HG03280 (cell line): ENCODE data around the gene NAA20.

ENCODE experiments used
- ATAC-seq: cut with Tn5 transposase; IDR thresholded peaks from one replicate; pipeline ENCODE4 v1.9.1; 2021; ENCODE audit warnings: mild to moderate bottlenecking, moderate library complexity; ENCODE audit not compliant: unreplicated experiment

The NAA20 gene

GRCh38 chr20:20017001-20017843, at the start of gene NAA20:
Gene NAA20 (plus strand): TSS chr20:20017362. CDS start chr20:20017397, 35 bp downstream.
- peak; percentile 99 for ATAC-seq

- no peak for ATAC-seq
Measured at GRCh38 chr20:19967445-19967844, 49.7 kb upstream of the NAA20 start.

GRCh38 chr20:19968028-19968427, 49.1 kb upstream of the NAA20 start:
- no peak for ATAC-seq

- no peak for ATAC-seq
Measured at GRCh38 chr20:19968466-19969073, 48.6 kb upstream of the NAA20 start.

GRCh38 chr20:19969106-19969505, 48.1 kb upstream of the NAA20 start:
- ATAC-seq = no peak

- ATAC-seq = no peak
Measured at GRCh38 chr20:19969507-19970255, 47.5 kb upstream of the NAA20 start.

- ATAC-seq = no peak
Measured at GRCh38 chr20:19970256-19970765, 46.9 kb upstream of the NAA20 start.

GRCh38 chr20:19971116-19971515, 46.0 kb upstream of the NAA20 start:
- ATAC-seq = no peak

GRCh38 chr20:19973961-19974629, 43.1 kb upstream of the NAA20 start:
- no peak for ATAC-seq

GRCh38 chr20:19974630-19975435, 42.3 kb upstream of the NAA20 start:
- ATAC-seq = no peak

GRCh38 chr20:19975436-19975799, 41.7 kb upstream of the NAA20 start:
- ATAC-seq = no peak

- ATAC-seq = no peak
Measured at GRCh38 chr20:19975901-19976300, 41.3 kb upstream of the NAA20 start.

GRCh38 chr20:19976595-19977372, 40.4 kb upstream of the NAA20 start:
- no peak for ATAC-seq

- ATAC-seq = no peak
Measured at GRCh38 chr20:19977373-19977770, 39.8 kb upstream of the NAA20 start.

- no peak for ATAC-seq
Measured at GRCh38 chr20:19978511-19979210, 38.5 kb upstream of the NAA20 start.

GRCh38 chr20:19981031-19981451, 36.1 kb upstream of the NAA20 start:
- no peak for ATAC-seq

- ATAC-seq = no peak
Measured at GRCh38 chr20:19986419-19986818, 30.7 kb upstream of the NAA20 start.

- ATAC-seq = no peak
Measured at GRCh38 chr20:19987046-19987445, 30.1 kb upstream of the NAA20 start.

GRCh38 chr20:19990850-19991249, 26.3 kb upstream of the NAA20 start:
- no peak for ATAC-seq
